ENCODE data around the gene SUSD4.

Gene SUSD4

DNA sequence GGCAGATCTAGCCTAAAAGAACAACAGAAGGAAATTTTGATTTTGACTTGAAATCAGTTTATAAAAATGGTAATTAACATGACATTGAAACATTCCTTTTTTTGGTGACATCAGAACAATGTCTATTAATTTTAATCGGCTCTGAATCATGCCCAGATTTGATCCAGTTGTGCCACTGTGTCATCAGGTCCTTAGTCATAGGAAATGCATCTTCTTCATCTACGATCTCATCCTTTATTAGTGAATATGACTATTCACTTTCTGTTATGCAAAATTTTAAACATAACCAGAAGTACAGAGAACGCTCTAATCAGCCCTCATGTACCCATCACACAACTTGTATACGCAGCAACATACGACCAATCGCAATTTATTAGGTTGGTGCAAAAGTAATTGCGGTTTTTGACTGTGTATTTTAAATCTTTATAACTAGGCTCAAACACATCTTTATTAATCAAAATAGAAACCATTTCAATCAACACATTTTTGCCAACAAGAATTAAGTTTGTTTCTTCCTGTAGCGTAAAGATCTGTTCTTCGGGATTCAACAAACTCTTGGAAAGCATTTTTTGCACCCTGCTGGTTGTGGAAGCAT lies 180.6 kb downstream of the SUSD4 start:
- no peak for FAIRE-seq
- DNase-seq (ENCODE audit: insufficient read length, low spot score) = no peak
- no peak for TF ChIP-seq POU2F2 (IDR thresholded peaks at IDR 0.05; ENCODE audit: low read depth, low read length)
- no peak for TF ChIP-seq PAX5 (IDR thresholded peaks at IDR 0.05; ENCODE audit: insufficient read depth, low read length, severe bottlenecking)

DNA sequence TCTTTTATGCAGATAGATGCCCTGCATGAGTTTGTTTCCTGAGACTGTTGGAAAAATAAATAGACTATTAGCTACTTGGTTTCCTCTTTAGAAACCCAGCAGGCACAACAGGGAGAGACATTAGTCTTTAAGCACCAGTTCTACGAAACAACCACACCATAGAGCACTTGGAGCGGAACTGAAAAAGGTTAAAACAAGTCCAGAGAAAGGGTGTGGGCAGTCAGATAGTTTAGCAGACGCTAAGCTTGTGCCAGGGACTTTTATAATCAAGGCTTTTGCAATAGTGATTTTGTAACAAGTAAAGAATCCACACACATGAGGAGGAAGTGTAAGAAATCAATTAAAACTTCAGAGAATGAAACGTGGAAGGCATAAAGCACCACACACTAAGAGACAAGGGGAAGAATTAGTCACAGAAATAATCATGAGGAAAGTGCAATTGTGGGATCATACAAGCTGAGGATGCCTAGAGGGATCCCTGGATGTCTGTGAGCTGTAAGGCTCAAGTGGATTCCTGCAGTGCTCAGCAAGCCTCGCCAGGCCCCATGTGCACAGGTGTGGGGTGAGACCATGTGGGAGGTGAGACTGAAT lies 183.2 kb downstream of the SUSD4 start:
- no peak for FAIRE-seq
- TF ChIP-seq POLR2A (IDR thresholded peaks at IDR 0.05; ENCODE audit: low read depth, low read length) = no peak
- TF ChIP-seq TAF1 (IDR thresholded peaks at IDR 0.05; ENCODE audit: low read depth, low read length) = no peak
- TF ChIP-seq POLR2AphosphoS5 (IDR thresholded peaks at IDR 0.05; ENCODE audit: low read depth, low read length) = no peak
- no peak for TF ChIP-seq POU2F2 (IDR thresholded peaks at IDR 0.05; ENCODE audit: low read depth, low read length)
- TF ChIP-seq PAX5 (IDR thresholded peaks at IDR 0.05; ENCODE audit: insufficient read depth, low read length, severe bottlenecking) = no peak
- TF ChIP-seq SPI1 (IDR thresholded peaks at IDR 0.05; ENCODE audit: low read depth, low read length) = no peak
- DNase-seq (ENCODE audit: insufficient read length, low spot score) = no peak

DNA sequence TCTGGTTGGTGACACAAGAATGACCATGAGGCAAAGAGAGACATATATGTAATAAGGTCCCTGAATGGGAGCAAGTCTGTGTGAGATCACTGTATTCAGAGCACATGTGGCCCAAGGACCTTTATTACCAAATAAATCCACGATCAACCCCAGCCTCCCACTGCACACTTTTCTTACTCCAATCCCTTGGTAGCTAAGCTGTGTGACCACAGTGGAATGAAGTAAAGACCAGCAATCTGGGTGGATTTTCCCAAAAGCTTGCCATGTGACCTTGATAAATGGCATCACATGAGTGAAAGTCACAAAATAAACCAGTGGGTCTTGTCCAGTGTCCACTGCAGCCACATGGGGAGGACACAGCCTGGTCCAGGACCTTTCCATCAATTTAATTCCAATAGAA lies 184.2 kb downstream of the SUSD4 start:
- no peak for DNase-seq (ENCODE audit: insufficient read length, low spot score)
- no peak for FAIRE-seq
- no peak for TF ChIP-seq POLR2A (IDR thresholded peaks at IDR 0.05; ENCODE audit: low read depth, low read length)
- no peak for TF ChIP-seq SPI1 (IDR thresholded peaks at IDR 0.05; ENCODE audit: low read depth, low read length)
- TF ChIP-seq TAF1 (IDR thresholded peaks at IDR 0.05; ENCODE audit: low read depth, low read length) = no peak
- no peak for TF ChIP-seq POU2F2 (IDR thresholded peaks at IDR 0.05; ENCODE audit: low read depth, low read length)
- no peak for TF ChIP-seq POLR2AphosphoS5 (IDR thresholded peaks at IDR 0.05; ENCODE audit: low read depth, low read length)
- no peak for TF ChIP-seq PAX5 (IDR thresholded peaks at IDR 0.05; ENCODE audit: insufficient read depth, low read length, severe bottlenecking)

- DNase-seq (ENCODE audit: insufficient read length, low spot score) (no peak), FAIRE-seq (no peak)
- no peak for TF ChIP-seq SPI1 (IDR thresholded peaks at IDR 0.05; ENCODE audit: low read depth, low read length)
These were observed 184.7 kb downstream of the SUSD4 start for GRCh38 chr1:223179280-223179679.

DNA sequence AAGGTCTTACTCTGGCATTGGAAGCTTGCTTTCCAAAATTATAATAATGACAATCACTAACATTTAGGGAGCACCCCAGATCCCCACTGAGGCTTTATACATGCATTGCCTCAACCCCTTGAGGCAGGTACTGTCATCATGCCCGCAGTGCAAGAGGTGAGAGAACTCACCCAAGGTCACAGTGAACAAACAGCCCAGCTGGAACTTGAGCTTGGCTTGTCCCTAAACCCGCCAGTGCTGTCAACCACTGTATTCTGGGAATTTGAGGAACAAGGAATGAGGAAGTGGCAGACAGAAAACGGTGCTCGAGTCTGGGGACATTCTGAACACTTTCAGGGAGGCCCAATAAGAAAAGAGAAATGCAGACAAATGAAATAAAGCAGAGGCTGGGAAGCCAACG lies 186.3 kb downstream of the SUSD4 start:
- DNase-seq (ENCODE audit: insufficient read length, low spot score) (no peak), FAIRE-seq (no peak)
- TF ChIP-seq POU2F2 (IDR thresholded peaks at IDR 0.05; ENCODE audit: low read depth, low read length) = no peak
- TF ChIP-seq POLR2AphosphoS5 (IDR thresholded peaks at IDR 0.05; ENCODE audit: low read depth, low read length) = no peak
- 0 out of 2 replicates have a peak, but pooled peaks have one; percentile 5 for TF ChIP-seq SPI1 (IDR thresholded peaks at IDR 0.05; ENCODE audit: low read depth, low read length)

DNA sequence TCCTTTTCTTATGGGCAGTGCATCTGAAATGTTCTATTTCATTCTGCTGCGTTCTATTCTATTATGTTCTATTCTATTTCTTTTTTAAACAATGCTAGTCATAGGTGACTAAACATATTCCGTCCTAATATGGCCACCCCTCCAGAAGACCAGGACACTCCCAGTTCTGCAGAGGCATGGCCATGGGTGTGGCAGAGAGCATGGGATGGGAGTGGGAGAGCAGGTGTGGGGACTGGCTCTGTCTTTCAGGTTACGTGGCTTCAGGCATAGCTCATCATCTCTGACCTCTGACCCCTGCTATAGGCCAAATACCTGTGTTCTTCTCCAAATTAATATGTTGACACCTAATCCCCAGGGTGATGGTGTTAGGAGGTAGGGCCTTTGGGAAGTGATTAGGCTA lies 187.5 kb downstream of the SUSD4 start:
- no peak for DNase-seq (ENCODE audit: insufficient read length, low spot score)
- no peak for FAIRE-seq
- TF ChIP-seq POU2F2 (IDR thresholded peaks at IDR 0.05; ENCODE audit: low read depth, low read length) = no peak

GRCh38 chr1:223175633-223176032 lies 188.3 kb downstream of the SUSD4 start:
- TF ChIP-seq SPI1 (IDR thresholded peaks at IDR 0.05; ENCODE audit: low read depth, low read length) (0 out of 2 replicates have a peak, but pooled peaks have one; percentile 20), POLR2AphosphoS5 (IDR thresholded peaks at IDR 0.05; ENCODE audit: low read depth, low read length) (no peak), TAF1 (IDR thresholded peaks at IDR 0.05; ENCODE audit: low read depth, low read length) (no peak), POU2F2 (IDR thresholded peaks at IDR 0.05; ENCODE audit: low read depth, low read length) (no peak)
- DNase-seq (ENCODE audit: insufficient read length, low spot score) (no peak), FAIRE-seq (no peak)

DNA sequence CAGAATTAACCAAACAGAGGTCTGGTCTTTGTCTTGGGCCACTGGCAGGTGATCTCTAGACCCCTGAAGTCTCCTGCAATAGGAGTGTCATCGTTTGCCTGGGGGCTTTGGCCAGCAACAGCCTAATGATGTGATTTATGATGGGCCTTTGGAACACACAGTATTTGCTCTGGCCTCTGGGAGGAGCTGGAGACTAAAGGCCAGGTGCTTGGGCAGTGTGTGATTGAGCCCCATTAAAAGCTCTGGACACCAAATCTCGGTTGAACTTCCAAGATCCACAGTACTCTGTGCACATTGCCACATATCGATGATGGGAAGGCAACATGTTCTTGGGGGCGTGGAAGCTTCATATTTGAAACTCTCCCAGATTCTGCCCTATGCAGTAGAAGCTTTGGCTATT lies 188.9 kb downstream of the SUSD4 start:
- FAIRE-seq (no peak), DNase-seq (ENCODE audit: insufficient read length, low spot score) (no peak)
- TF ChIP-seq POLR2AphosphoS5 (IDR thresholded peaks at IDR 0.05; ENCODE audit: low read depth, low read length) = no peak
- TF ChIP-seq POU2F2 (IDR thresholded peaks at IDR 0.05; ENCODE audit: low read depth, low read length) = no peak
- TF ChIP-seq TAF1 (IDR thresholded peaks at IDR 0.05; ENCODE audit: low read depth, low read length) = no peak
- TF ChIP-seq POLR2A (IDR thresholded peaks at IDR 0.05; ENCODE audit: low read depth, low read length) = no peak
- TF ChIP-seq PAX5 (IDR thresholded peaks at IDR 0.05; ENCODE audit: insufficient read depth, low read length, severe bottlenecking) = no peak
- no peak for TF ChIP-seq SPI1 (IDR thresholded peaks at IDR 0.05; ENCODE audit: low read depth, low read length)
